HepG2 (cell line): ENCODE measurements around the gene SLC22A4. TPM values are rescaled to one million over a fixed set of nuclear protein-coding genes. Genes with fewer than 3 reads are reported as not detected.

Source experiments
- CBFB ChIP-seq: sonication (generic); formaldehyde crosslinking; IDR thresholded peaks from 2 replicates; pipeline ENCODE4 v1.4.0; 2020; ENCODE audit warnings: missing genetic modification reagents
- HNF4G ChIP-seq, 2 experiments: sonication (generic) in 1 of 2; formaldehyde crosslinking in 1 of 2; IDR thresholded peaks; 2 replicates each; pipeline versions ENCODE4 v1.4.0 to v1.6.1; 2011 to 2020; ENCODE audit warnings: borderline replicate concordance in 2 of 2, low read depth in 2 of 2, mild to moderate bottlenecking in 2 of 2, low read length in 1 of 2, missing genetic modification reagents in 1 of 2, moderate library complexity in 1 of 2
- KAT7 ChIP-seq: IDR thresholded peaks from 2 replicates; pipeline ENCODE4 v1.6.1; 2018; ENCODE audit warnings: borderline replicate concordance, missing compliant biosample characterization
- KLF9 ChIP-seq: IDR thresholded peaks from 2 replicates; pipeline ENCODE4 v1.6.1; 2016; ENCODE audit warnings: low read depth
- NFIC ChIP-seq: IDR thresholded peaks from 2 replicates; pipeline ENCODE4 v1.6.1; 2012; ENCODE audit warnings: mild to moderate bottlenecking, low read length, inconsistent platforms
- RARA ChIP-seq: IDR thresholded peaks from 2 replicates; pipeline ENCODE4 v1.6.1; 2016; ENCODE audit warnings: missing genetic modification reagents, missing compliant biosample characterization
- RELA ChIP-seq: sonication (generic); formaldehyde crosslinking; IDR thresholded peaks from 2 replicates; pipeline ENCODE4 v1.4.0; 2020; ENCODE audit warnings: missing genetic modification reagents
- SETDB1 ChIP-seq: sonication (generic); formaldehyde crosslinking; IDR thresholded peaks from 2 replicates; pipeline ENCODE4 v1.5.1; 2020; ENCODE audit warnings: missing genetic modification reagents, mild to moderate bottlenecking, borderline replicate concordance
- SMYD3 ChIP-seq: sonication (generic); formaldehyde crosslinking; IDR thresholded peaks from 2 replicates; pipeline ENCODE4 v1.8.1; 2023; ENCODE audit warnings: mild to moderate bottlenecking, missing genetic modification reagents
- SNAI1 ChIP-seq: sonication (generic); formaldehyde crosslinking; IDR thresholded peaks from 2 replicates; pipeline ENCODE4 v1.5.0; 2020; ENCODE audit warnings: mild to moderate bottlenecking, missing genetic modification reagents, borderline replicate concordance
- TAF1 ChIP-seq: sonication (generic); formaldehyde crosslinking; IDR thresholded peaks from 2 replicates; pipeline ENCODE4 v1.4.0; 2020; ENCODE audit warnings: missing genetic modification reagents
- TARDBP ChIP-seq: sonication (generic); formaldehyde crosslinking; IDR thresholded peaks from 2 replicates; pipeline ENCODE4 v1.8.0; 2022; ENCODE audit warnings: mild to moderate bottlenecking, missing genetic modification reagents
- ZBTB8A ChIP-seq: sonication (generic); formaldehyde crosslinking; IDR thresholded peaks from 2 replicates; pipeline ENCODE4 v1.4.0; 2020; ENCODE audit warnings: mild to moderate bottlenecking, low read depth, missing genetic modification reagents, borderline replicate concordance
- ZFYVE20 ChIP-seq: sonication (generic); formaldehyde crosslinking; IDR thresholded peaks from 2 replicates; pipeline ENCODE4 v1.8.0; 2023; ENCODE audit warnings: low read depth, mild to moderate bottlenecking, moderate library complexity, missing genetic modification reagents, borderline replicate concordance
- ZNF12 ChIP-seq: sonication (generic); formaldehyde crosslinking; IDR thresholded peaks from 2 replicates; pipeline ENCODE4 v1.5.0; 2020; ENCODE audit warnings: missing genetic modification reagents
- ZNF230 ChIP-seq: sonication (generic); formaldehyde crosslinking; IDR thresholded peaks from 2 replicates; pipeline ENCODE4 v1.4.0; 2020; ENCODE audit warnings: mild to moderate bottlenecking, missing genetic modification reagents
- ZNF253 ChIP-seq: sonication (generic); formaldehyde crosslinking; IDR thresholded peaks from 2 replicates; pipeline ENCODE4 v1.8.0; 2022; ENCODE audit warnings: mild to moderate bottlenecking, missing genetic modification reagents, borderline replicate concordance
- ZNF614 ChIP-seq: IDR thresholded peaks from 2 replicates; pipeline ENCODE4 v1.6.1; 2018; ENCODE audit warnings: missing biosample characterization, missing genetic modification reagents, inconsistent platforms, borderline replicate concordance
- ZNF749 ChIP-seq: sonication (generic); formaldehyde crosslinking; IDR thresholded peaks from 2 replicates; pipeline ENCODE4 v1.8.0; 2022; ENCODE audit warnings: mild to moderate bottlenecking, missing genetic modification reagents, moderate library complexity, borderline replicate concordance
- ZNF780A ChIP-seq: sonication (generic); formaldehyde crosslinking; IDR thresholded peaks from 2 replicates; pipeline ENCODE4 v1.8.0; 2022; ENCODE audit warnings: mild to moderate bottlenecking, missing genetic modification reagents, moderate library complexity
- ZNF839 ChIP-seq: sonication (generic); formaldehyde crosslinking; IDR thresholded peaks from 2 replicates; pipeline ENCODE4 v1.4.0; 2020; ENCODE audit warnings: missing genetic modification reagents, mild to moderate bottlenecking, borderline replicate concordance
- polyA plus RNA-seq, 8 experiments: library from polyadenylated mRNA; depleted of rRNA in 3 of 8; stranded (reverse) in 7 of 8; unstranded in 1 of 8; fragments of >200 nt; fragmentation: Illumina TruSeq in 4 of 8; extraction: Trizol in 4 of 8; gene quantifications; 2 replicates each; pipeline versions ENCODE4 v1.2.1 to v1.2.3, GENCODE V29; 2011 to 2016; ENCODE audit warnings: low read depth in 4 of 8, missing spikeins in 1 of 8, mixed read lengths in 1 of 8; ENCODE audit not compliant: insufficient read depth in 1 of 8
- total RNA-seq, 5 experiments: library from RNA; depleted of rRNA; stranded (reverse); fragments of >200 nt; fragmentation: Illumina TruSeq; extraction: Trizol; gene quantifications; 2 replicates each; pipeline ENCODE4 v1.2.3, GENCODE V29; 2016; ENCODE audit warnings: low read depth in 1 of 5
- TF ChIP-seq, protein P1 (sequence below): sonication (generic); formaldehyde crosslinking; IDR thresholded peaks from 2 replicates; pipeline ENCODE4 v1.5.0; 2020; ENCODE audit warnings: mild to moderate bottlenecking, missing genetic modification reagents
- TF ChIP-seq, protein P2 (sequence below): sonication (generic); formaldehyde crosslinking; IDR thresholded peaks from 2 replicates; pipeline ENCODE4 v1.4.0; 2020; ENCODE audit warnings: mild to moderate bottlenecking, missing genetic modification reagents
- TF ChIP-seq, protein P3 (sequence below): sonication (generic); formaldehyde crosslinking; IDR thresholded peaks from 2 replicates; pipeline ENCODE4 v1.4.0; 2020; ENCODE audit warnings: mild to moderate bottlenecking, missing genetic modification reagents

SLC22A4 gene
- total and polyA plus RNA-seq, 2 of the 13 experiments (the other 11 are each of a cell fraction or from before 2014, with no cell fraction given): 0.33 to 0.62 TPM

DNA sequence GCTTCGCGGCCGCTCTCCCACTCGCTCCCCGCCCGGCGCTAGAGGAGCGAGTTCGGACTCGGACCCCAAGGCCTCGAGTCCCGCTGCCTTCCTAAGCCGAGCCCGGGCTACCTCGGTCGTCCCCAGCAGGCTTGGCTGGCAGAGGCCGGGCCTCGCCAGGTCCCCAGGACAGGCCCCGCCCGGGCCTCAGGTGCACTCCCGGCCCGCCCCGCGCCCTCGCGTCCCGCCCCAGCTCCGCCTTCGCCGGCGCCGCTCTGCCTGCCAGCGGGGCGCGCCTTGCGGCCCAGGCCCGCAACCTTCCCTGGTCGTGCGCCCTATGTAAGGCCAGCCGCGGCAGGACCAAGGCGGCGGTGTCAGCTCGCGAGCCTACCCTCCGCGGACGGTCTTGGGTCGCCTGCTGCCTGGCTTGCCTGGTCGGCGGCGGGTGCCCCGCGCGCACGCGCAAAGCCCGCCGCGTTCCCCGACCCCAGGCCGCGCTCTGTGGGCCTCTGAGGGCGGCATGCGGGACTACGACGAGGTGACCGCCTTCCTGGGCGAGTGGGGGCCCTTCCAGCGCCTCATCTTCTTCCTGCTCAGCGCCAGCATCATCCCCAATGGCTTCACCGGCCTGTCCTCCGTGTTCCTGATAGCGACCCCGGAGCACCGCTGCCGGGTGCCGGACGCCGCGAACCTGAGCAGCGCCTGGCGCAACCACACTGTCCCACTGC, 75.4 kb downstream of the SLC22A4 start, which contains the start of gene SLC22A5 (continued):
- TF ChIP-seq CBFB (CRISPR knock-in tag) (peak; percentile 24; the same call in 1 of the 2 replicates), KAT7 (CRISPR knock-in tag) (0 out of 2 replicates have a peak, but pooled peaks have one; percentile 41), NFIC (no peak), ZNF614 (CRISPR knock-in tag) (no peak), ZBTB8A (CRISPR knock-in tag) (no peak), ZFYVE20 (CRISPR knock-in tag) (no peak; the same call in 1 of the 2 replicates), ZNF253 (CRISPR knock-in tag) (0 out of 2 replicates have a peak, but pooled peaks have one; percentile 17), RELA (CRISPR knock-in tag) (no peak), ZNF839 (CRISPR knock-in tag) (no peak), RARA (0 out of 2 replicates have a peak, but pooled peaks have one; percentile 5), HNF4G (IDR thresholded peaks at IDR 0.05; ENCODE audit: borderline replicate concordance, low read depth, low read length) (no peak), HNF4G (CRISPR knock-in tag; IDR thresholded peaks at IDR 0.05; ENCODE audit: borderline replicate concordance, low read depth) (0 out of 2 replicates have a peak, but pooled peaks have one; percentile 29), TAF1 (CRISPR knock-in tag) (peak; percentile 63), TARDBP (CRISPR knock-in tag) (0 out of 2 replicates have a peak, but pooled peaks have one; percentile 36), KLF9 (no peak), ZNF12 (CRISPR knock-in tag) (no peak), ZNF780A (CRISPR knock-in tag) (no peak), ZNF749 (CRISPR knock-in tag) (peak; percentile 88; the same call in 1 of the 2 replicates), SNAI1 (CRISPR knock-in tag) (no peak), ZNF230 (CRISPR knock-in tag) (peak; percentile 71; the same call in 1 of the 2 replicates), SETDB1 (CRISPR knock-in tag) (no peak), SMYD3 (CRISPR knock-in tag) (0 out of 2 replicates have a peak, but pooled peaks have one; percentile 61)
- TF ChIP-seq, protein P1, sequence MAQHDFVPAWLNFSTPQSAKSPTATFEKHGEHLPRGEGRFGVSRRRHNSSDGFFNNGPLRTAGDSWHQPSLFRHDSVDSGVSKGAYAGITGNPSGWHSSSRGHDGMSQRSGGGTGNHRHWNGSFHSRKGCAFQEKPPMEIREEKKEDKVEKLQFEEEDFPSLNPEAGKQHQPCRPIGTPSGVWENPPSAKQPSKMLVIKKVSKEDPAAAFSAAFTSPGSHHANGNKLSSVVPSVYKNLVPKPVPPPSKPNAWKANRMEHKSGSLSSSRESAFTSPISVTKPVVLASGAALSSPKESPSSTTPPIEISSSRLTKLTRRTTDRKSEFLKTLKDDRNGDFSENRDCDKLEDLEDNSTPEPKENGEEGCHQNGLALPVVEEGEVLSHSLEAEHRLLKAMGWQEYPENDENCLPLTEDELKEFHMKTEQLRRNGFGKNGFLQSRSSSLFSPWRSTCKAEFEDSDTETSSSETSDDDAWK (CRISPR knock-in tag): no peak
- TF ChIP-seq, protein P2, sequence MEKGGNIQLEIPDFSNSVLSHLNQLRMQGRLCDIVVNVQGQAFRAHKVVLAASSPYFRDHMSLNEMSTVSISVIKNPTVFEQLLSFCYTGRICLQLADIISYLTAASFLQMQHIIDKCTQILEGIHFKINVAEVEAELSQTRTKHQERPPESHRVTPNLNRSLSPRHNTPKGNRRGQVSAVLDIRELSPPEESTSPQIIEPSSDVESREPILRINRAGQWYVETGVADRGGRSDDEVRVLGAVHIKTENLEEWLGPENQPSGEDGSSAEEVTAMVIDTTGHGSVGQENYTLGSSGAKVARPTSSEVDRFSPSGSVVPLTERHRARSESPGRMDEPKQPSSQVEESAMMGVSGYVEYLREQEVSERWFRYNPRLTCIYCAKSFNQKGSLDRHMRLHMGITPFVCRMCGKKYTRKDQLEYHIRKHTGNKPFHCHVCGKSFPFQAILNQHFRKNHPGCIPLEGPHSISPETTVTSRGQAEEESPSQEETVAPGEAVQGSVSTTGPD (CRISPR knock-in tag): no peak
- TF ChIP-seq, protein P3, sequence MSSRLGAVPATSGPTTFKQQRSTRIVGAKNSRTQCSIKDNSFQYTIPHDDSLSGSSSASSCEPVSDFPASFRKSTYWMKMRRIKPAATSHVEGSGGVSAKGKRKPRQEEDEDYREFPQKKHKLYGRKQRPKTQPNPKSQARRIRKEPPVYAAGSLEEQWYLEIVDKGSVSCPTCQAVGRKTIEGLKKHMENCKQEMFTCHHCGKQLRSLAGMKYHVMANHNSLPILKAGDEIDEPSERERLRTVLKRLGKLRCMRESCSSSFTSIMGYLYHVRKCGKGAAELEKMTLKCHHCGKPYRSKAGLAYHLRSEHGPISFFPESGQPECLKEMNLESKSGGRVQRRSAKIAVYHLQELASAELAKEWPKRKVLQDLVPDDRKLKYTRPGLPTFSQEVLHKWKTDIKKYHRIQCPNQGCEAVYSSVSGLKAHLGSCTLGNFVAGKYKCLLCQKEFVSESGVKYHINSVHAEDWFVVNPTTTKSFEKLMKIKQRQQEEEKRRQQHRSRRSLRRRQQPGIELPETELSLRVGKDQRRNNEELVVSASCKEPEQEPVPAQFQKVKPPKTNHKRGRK (CRISPR knock-in tag): no peak
